ENCODE results near the gene PISD. TPM values are rescaled to one million over a fixed set of nuclear protein-coding genes. Genes with fewer than 3 reads are reported as not detected.
A peak's percentile ranks its signal among the peaks of the same experiment; 100 is the strongest.

Gene PISD
- total RNA-seq, 4 donors from 2014 or later: 15.3 to 19.0 (median 18.5) TPM

- Histone ChIP-seq H3K36me3 (peaks cover 3 to 34% of the 10 kb centered on the region in 2 donors), H3K27ac (no peak overlapping the region), H3K4me3 (no peak overlapping the region), H3K4me1 (peaks cover 9 to 21% of the 10 kb centered on the region in 2 donors), H3K27me3 (no peaks in the 10 kb centered on the region), H3K9me3 (no peaks in the 10 kb centered on the region)
- in situ Hi-C loops (cut with MboI; ENCODE audit: low sequenced_read_pairs in 4 of 4) (loop anchor here in 2 of 4 donors (25.0 kb wide), 2 partner anchors 285 to 310 kb away; partner anchors contain the start of gene PATZ1 (in 1 of the 2)), intact Hi-C loops (cut with DNase I; ENCODE audit: low total_unique reads) (no loop called here)
- no peak for TF ChIP-seq CTCF (IDR thresholded peaks at IDR 0.05 in 4 of 5, conservative IDR thresholded peaks at IDR 0.05 in 1 of 5)
- no peak for TF ChIP-seq POLR2A (IDR thresholded peaks at IDR 0.05)
- ATAC-seq (no peak), DNase-seq (no peak)
Observed at GRCh38 chr22:31647523-31648320, 14.3 kb downstream of the PISD start.

GRCh38 chr22:31647066-31647465 lies 14.9 kb downstream of the PISD start:
- Histone ChIP-seq H3K4me3 (no peak overlapping the region), H3K27me3 (no peaks in the 10 kb centered on the region), H3K36me3 (peaks cover 3 to 38% of the 10 kb centered on the region in 2 donors), H3K27ac (no peak overlapping the region), H3K9me3 (no peaks in the 10 kb centered on the region), H3K4me1 (peaks cover 3 to 16% of the 10 kb centered on the region in 2 donors)
- ATAC-seq (no peak), DNase-seq (no peak)
- intact Hi-C loops (cut with DNase I; ENCODE audit: low total_unique reads): no loop called here
- in situ Hi-C loops (cut with MboI; ENCODE audit: low sequenced_read_pairs in 4 of 4): loop anchor here in 2 of 4 donors (25.0 kb wide), 2 partner anchors 285 to 310 kb away; partner anchors contain the start of gene PATZ1 (in 1 of the 2)
- TF ChIP-seq POLR2A (IDR thresholded peaks at IDR 0.05): no peak
- no peak for TF ChIP-seq CTCF (IDR thresholded peaks at IDR 0.05 in 4 of 5, conservative IDR thresholded peaks at IDR 0.05 in 1 of 5)

- H3K27ac ChIP-seq: no peak overlapping the region
- no peak for ATAC-seq
- H3K36me3 ChIP-seq: peaks cover 3 to 39% of the 10 kb centered on the region in 2 donors
- no peaks in the 10 kb centered on the region for H3K27me3 ChIP-seq
- intact Hi-C loops (cut with DNase I; ENCODE audit: low total_unique reads): no loop called here
- in situ Hi-C loops (cut with MboI; ENCODE audit: low sequenced_read_pairs in 4 of 4): loop anchor here in 2 of 4 donors (25.0 kb wide), 2 partner anchors 284 to 309 kb away; partner anchors contain the start of gene PATZ1 (in 1 of the 2)
- peaks cover 2 to 11% of the 10 kb centered on the region in 2 donors for H3K4me1 ChIP-seq
- DNase-seq: no peak
- no peak overlapping the region for H3K4me3 ChIP-seq
- no peak for TF ChIP-seq POLR2A (IDR thresholded peaks at IDR 0.05)
- TF ChIP-seq CTCF (IDR thresholded peaks at IDR 0.05 in 4 of 5, conservative IDR thresholded peaks at IDR 0.05 in 1 of 5): no peak
- H3K9me3 ChIP-seq: no peaks in the 10 kb centered on the region
Observed at GRCh38 chr22:31646186-31647019, 15.6 kb downstream of the PISD start.

- intact Hi-C loops (cut with DNase I; ENCODE audit: low total_unique reads) (no loop called here), in situ Hi-C loops (cut with MboI; ENCODE audit: low sequenced_read_pairs in 4 of 4) (loop anchor here in 2 of 4 donors (25.0 kb wide), 2 partner anchors 277 to 302 kb away; partner anchors contain the start of gene PATZ1 (in 1 of the 2))
- ATAC-seq: peak in 1 of 2 donors; percentile 45
- no peaks in the 10 kb centered on the region for H3K9me3 ChIP-seq
- H3K4me3 ChIP-seq: no peak overlapping the region
- no peak overlapping the region for H3K27ac ChIP-seq
- peaks cover 8 to 18% of the 10 kb centered on the region in 2 donors for H3K4me1 ChIP-seq
- TF ChIP-seq CTCF (IDR thresholded peaks at IDR 0.05 in 4 of 5, conservative IDR thresholded peaks at IDR 0.05 in 1 of 5) (no peak), POLR2A (IDR thresholded peaks at IDR 0.05) (no peak)
- peaks cover 0 to 4% of the 10 kb centered on the region in 2 donors for H3K36me3 ChIP-seq
- DNase-seq: no peak
- H3K27me3 ChIP-seq: no peaks in the 10 kb centered on the region
Observed at GRCh38 chr22:31639436-31640039, 22.5 kb downstream of the PISD start.
